Measurements from ENCODE around the gene RASA1. TPM values are rescaled to one million over a fixed set of nuclear protein-coding genes. Genes with fewer than 3 reads are reported as not detected.

Gene RASA1
- total RNA-seq, 1 experiment from 2014 or later: 23.9 TPM

DNA sequence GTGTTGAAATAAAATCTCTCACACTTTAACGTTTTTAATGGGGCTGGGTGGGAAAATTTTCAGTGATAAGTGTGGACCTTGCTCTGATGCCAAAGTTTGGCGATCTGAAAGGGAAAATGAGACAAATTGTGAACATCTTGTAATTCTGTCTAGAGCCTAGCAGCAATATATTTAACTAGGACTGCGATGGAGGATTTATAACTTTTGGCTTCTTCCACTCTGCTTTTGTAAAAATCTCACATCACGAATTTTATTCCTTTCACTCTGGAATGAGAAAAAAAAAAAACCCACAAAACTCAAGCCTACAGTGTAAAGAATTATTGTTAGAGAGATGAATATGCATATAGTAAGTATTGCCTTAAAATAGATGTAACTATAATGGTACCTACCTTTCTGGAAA, 125.1 kb downstream of the RASA1 start:
- POLR2A ChIA-PET: no interaction called here
- Histone ChIP-seq H3K79me2 (ENCODE audit: insufficient read depth, low read length) (peaks cover 33% of the 10 kb centered on the region), H3K27ac (ENCODE audit: low read depth, low read length) (no peak overlapping the region), H3K9ac (ENCODE audit: low read length) (no peak overlapping the region), H2AFZ (ENCODE audit: low read depth, low read length, poor library complexity, severe bottlenecking) (no peak overlapping the region), H3K36me3 (ENCODE audit: control insufficient read depth in 1 of 2, insufficient read depth in 2 of 2, low read length in 2 of 2) (peaks cover 68 to 75% of the 10 kb centered on the region in 2 experiments), H4K20me1 (ENCODE audit: insufficient read depth) (peaks cover 4% of the 10 kb centered on the region; the same call in 1 of the 2 replicates), H3K9me2 (ENCODE audit: insufficient read depth) (no peaks in the 10 kb centered on the region), H3K27me3 (ENCODE audit: insufficient read depth, low read length) (no peaks in the 10 kb centered on the region), H3K4me1 (ENCODE audit: control insufficient read depth in 1 of 2, insufficient read depth in 2 of 2, low read length in 2 of 2) (peaks cover 0 to 10% of the 10 kb centered on the region in 2 experiments; a peak in 1 of 4 replicates), H3K9me3 (ENCODE audit: control insufficient read depth in 1 of 2, insufficient read depth in 1 of 2, low read depth in 1 of 2, low read length in 2 of 2) (no peaks in the 10 kb centered on the region), H3K4me3 (replicated peaks in 1 of 2; ENCODE audit: low read depth in 1 of 2, low read length in 2 of 2) (no peak overlapping the region), H3K4me2 (ENCODE audit: low read length) (no peak overlapping the region)
- no peak for ATAC-seq
- intact Hi-C loops (cut with micrococcal nuclease): no loop called here
- TF ChIP-seq ELF1 (IDR thresholded peaks at IDR 0.05; ENCODE audit: borderline replicate concordance, low read depth) (no peak), EZH2 (IDR thresholded peaks at IDR 0.05) (no peak), ZFX (IDR thresholded peaks at IDR 0.05) (no peak), CEBPB (IDR thresholded peaks at IDR 0.05; ENCODE audit: low read depth) (no peak), EGR1 (IDR thresholded peaks at IDR 0.05; ENCODE audit: low read depth) (no peak), EZH2phosphoT487 (IDR thresholded peaks at IDR 0.05; ENCODE audit: borderline replicate concordance) (no peak), FOSL1 (IDR thresholded peaks at IDR 0.05; ENCODE audit: low read depth) (no peak), SIN3A (IDR thresholded peaks at IDR 0.05; ENCODE audit: low read depth) (no peak), CBX3 (IDR thresholded peaks at IDR 0.05; ENCODE audit: low read depth) (no peak), SP1 (IDR thresholded peaks at IDR 0.05; ENCODE audit: low read depth) (no peak), POLR2A (IDR thresholded peaks at IDR 0.05; ENCODE audit: borderline replicate concordance, extremely low read depth, insufficient read depth, insufficient read length) (no peak), POLR2AphosphoS5 (IDR thresholded peaks at IDR 0.05; ENCODE audit: low read depth, low read length) (no peak), SRF (IDR thresholded peaks at IDR 0.05; ENCODE audit: low read depth) (no peak), JUND (IDR thresholded peaks at IDR 0.05) (no peak)
- TF ChIP-seq, protein P1, sequence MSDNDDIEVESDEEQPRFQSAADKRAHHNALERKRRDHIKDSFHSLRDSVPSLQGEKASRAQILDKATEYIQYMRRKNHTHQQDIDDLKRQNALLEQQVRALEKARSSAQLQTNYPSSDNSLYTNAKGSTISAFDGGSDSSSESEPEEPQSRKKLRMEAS (IDR thresholded peaks at IDR 0.05): no peak
- TF ChIP-seq, protein P2, sequence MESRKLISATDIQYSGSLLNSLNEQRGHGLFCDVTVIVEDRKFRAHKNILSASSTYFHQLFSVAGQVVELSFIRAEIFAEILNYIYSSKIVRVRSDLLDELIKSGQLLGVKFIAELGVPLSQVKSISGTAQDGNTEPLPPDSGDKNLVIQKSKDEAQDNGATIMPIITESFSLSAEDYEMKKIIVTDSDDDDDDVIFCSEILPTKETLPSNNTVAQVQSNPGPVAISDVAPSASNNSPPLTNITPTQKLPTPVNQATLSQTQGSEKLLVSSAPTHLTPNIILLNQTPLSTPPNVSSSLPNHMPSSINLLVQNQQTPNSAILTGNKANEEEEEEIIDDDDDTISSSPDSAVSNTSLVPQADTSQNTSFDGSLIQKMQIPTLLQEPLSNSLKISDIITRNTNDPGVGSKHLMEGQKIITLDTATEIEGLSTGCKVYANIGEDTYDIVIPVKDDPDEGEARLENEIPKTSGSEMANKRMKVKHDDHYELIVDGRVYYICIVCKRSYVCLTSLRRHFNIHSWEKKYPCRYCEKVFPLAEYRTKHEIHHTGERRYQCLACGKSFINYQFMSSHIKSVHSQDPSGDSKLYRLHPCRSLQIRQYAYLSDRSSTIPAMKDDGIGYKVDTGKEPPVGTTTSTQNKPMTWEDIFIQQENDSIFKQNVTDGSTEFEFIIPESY (IDR thresholded peaks at IDR 0.05; ENCODE audit: extremely low read depth, insufficient replicate concordance, low read length): no peak
- TF ChIP-seq, protein P3, sequence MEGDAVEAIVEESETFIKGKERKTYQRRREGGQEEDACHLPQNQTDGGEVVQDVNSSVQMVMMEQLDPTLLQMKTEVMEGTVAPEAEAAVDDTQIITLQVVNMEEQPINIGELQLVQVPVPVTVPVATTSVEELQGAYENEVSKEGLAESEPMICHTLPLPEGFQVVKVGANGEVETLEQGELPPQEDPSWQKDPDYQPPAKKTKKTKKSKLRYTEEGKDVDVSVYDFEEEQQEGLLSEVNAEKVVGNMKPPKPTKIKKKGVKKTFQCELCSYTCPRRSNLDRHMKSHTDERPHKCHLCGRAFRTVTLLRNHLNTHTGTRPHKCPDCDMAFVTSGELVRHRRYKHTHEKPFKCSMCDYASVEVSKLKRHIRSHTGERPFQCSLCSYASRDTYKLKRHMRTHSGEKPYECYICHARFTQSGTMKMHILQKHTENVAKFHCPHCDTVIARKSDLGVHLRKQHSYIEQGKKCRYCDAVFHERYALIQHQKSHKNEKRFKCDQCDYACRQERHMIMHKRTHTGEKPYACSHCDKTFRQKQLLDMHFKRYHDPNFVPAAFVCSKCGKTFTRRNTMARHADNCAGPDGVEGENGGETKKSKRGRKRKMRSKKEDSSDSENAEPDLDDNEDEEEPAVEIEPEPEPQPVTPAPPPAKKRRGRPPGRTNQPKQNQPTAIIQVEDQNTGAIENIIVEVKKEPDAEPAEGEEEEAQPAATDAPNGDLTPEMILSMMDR (IDR thresholded peaks at IDR 0.05 in 2 of 3, conservative IDR thresholded peaks at IDR 0.05 in 1 of 3; ENCODE audit: borderline replicate concordance in 1 of 3, insufficient read depth in 1 of 3, low read depth in 2 of 3, low read length in 2 of 3): no peak
- TF ChIP-seq, protein P4, sequence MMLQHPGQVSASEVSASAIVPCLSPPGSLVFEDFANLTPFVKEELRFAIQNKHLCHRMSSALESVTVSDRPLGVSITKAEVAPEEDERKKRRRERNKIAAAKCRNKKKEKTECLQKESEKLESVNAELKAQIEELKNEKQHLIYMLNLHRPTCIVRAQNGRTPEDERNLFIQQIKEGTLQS (IDR thresholded peaks at IDR 0.05): no peak
- TF ChIP-seq, protein P5, sequence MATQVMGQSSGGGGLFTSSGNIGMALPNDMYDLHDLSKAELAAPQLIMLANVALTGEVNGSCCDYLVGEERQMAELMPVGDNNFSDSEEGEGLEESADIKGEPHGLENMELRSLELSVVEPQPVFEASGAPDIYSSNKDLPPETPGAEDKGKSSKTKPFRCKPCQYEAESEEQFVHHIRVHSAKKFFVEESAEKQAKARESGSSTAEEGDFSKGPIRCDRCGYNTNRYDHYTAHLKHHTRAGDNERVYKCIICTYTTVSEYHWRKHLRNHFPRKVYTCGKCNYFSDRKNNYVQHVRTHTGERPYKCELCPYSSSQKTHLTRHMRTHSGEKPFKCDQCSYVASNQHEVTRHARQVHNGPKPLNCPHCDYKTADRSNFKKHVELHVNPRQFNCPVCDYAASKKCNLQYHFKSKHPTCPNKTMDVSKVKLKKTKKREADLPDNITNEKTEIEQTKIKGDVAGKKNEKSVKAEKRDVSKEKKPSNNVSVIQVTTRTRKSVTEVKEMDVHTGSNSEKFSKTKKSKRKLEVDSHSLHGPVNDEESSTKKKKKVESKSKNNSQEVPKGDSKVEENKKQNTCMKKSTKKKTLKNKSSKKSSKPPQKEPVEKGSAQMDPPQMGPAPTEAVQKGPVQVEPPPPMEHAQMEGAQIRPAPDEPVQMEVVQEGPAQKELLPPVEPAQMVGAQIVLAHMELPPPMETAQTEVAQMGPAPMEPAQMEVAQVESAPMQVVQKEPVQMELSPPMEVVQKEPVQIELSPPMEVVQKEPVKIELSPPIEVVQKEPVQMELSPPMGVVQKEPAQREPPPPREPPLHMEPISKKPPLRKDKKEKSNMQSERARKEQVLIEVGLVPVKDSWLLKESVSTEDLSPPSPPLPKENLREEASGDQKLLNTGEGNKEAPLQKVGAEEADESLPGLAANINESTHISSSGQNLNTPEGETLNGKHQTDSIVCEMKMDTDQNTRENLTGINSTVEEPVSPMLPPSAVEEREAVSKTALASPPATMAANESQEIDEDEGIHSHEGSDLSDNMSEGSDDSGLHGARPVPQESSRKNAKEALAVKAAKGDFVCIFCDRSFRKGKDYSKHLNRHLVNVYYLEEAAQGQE (IDR thresholded peaks at IDR 0.05; ENCODE audit: low read depth): no peak
- CTCF ChIA-PET: no interaction called here
- RAD21 ChIA-PET (ENCODE audit: low non-redundant PET in 1 of 2, low total read pairs in 2 of 2, uncharacterized antibody in 2 of 2, unreplicated experiment in 2 of 2): no interaction called here
- no TSS peak for BruUV-seq (replicated peaks)
- no peak for DNase-seq (ENCODE audit: low read depth, low spot score)

Measured in HCT116 (cell line).